Stomach (tissue), 4 donors: Measurements from ENCODE around the gene C2CD4D.

Experiments used
- CTCF ChIP-seq, 7 experiments: fragments of 450-650 bp in 4 of 7; fragments of 200-600 bp in 3 of 7; sonication (generic) in 3 of 7; IDR thresholded peaks; one replicate each; pipeline ENCODE4 v1.5.1; 2016 to 2019; ENCODE audit warnings: antibody characterized with exemption in 7 of 7, control low read depth in 2 of 7, mild to moderate bottlenecking in 1 of 7
- POLR2AphosphoS5 ChIP-seq, 3 donors: sonication (generic); formaldehyde crosslinking; IDR thresholded peaks; one replicate each; pipeline ENCODE4 v1.6.1; 2016; ENCODE audit warnings: antibody characterized with exemption in 3 of 3

- TF ChIP-seq CTCF (IDR thresholded peaks at IDR 0.05), result no peak
- TF ChIP-seq POLR2AphosphoS5 (IDR thresholded peaks at IDR 0.05), result no peak
Measured at GRCh38 chr1:151815716-151816327, 23.8 kb downstream of the C2CD4D start.
